Measurements from ENCODE around the gene CHD6.

GRCh38 chr20:41367393-41367695 lies 250.8 kb downstream of the CHD6 start:
- TF ChIP-seq POLR2AphosphoS5 (IDR thresholded peaks at IDR 0.05; ENCODE audit: borderline replicate concordance, low read depth, low read length) = no peak
- TF ChIP-seq EZH2 (IDR thresholded peaks at IDR 0.05) = no peak

Data from SK-N-MC (cell line).